Measurements from ENCODE around the gene SNTB2. TPM values are rescaled to one million over a fixed set of nuclear protein-coding genes. Genes with fewer than 3 reads are reported as not detected.
A peak's percentile ranks its signal among the peaks of the same experiment; 100 is the strongest.

The SNTB2 gene
- total and polyA plus RNA-seq, 2 of the 13 experiments (the other 11 are each of a cell fraction or from before 2014, with no cell fraction given), result 11.5 to 19.2 TPM

- TF ChIP-seq, protein P1, sequence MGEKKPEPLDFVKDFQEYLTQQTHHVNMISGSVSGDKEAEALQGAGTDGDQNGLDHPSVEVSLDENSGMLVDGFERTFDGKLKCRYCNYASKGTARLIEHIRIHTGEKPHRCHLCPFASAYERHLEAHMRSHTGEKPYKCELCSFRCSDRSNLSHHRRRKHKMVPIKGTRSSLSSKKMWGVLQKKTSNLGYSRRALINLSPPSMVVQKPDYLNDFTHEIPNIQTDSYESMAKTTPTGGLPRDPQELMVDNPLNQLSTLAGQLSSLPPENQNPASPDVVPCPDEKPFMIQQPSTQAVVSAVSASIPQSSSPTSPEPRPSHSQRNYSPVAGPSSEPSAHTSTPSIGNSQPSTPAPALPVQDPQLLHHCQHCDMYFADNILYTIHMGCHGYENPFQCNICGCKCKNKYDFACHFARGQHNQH (CRISPR knock-in tag; IDR thresholded peaks at IDR 0.05), result no peak
- TF ChIP-seq NCOA1 (CRISPR knock-in tag; IDR thresholded peaks at IDR 0.05), result no peak
- TF ChIP-seq HOXA5 (CRISPR knock-in tag; IDR thresholded peaks at IDR 0.05), result no peak
- TF ChIP-seq ZNF709 (CRISPR knock-in tag; IDR thresholded peaks at IDR 0.05), result no peak
Observed at GRCh38 chr16:69348222-69348621, 161.3 kb downstream of the SNTB2 start (continued).

- H3K36me3 ChIP-seq (replicated peaks in 1 of 2; ENCODE audit: control insufficient read depth in 1 of 2, insufficient read depth in 2 of 2, low read length in 2 of 2), result peaks cover 0 to 5% of the 10 kb centered on the region in 2 experiments; a peak in 2 of 5 replicates
- DNase-seq (ENCODE audit: low spot score) (no peak), FAIRE-seq (no peak), ATAC-seq (no peak)
- H3K27ac ChIP-seq (ENCODE audit: extremely low read length, insufficient read depth, low read length), result no peak overlapping the region
- POLR2A ChIA-PET, result interaction anchor here (1.9 to 4.1 kb wide), 3 partner anchors 10 to 35 kb away, joined by 5 to 22 read pairs (median 9); partner anchors contain the start of genes COG8, NIP7 and PDF
- WGBS (ENCODE audit: low lambda C conversion rate), result 95% methylated on average over 10 of the region's 10 CpGs
- intact Hi-C loops (cut with micrococcal nuclease; ENCODE audit: unreplicated experiment) (no loop called here), in situ Hi-C loops (cut with HindIII; ENCODE audit: extremely low pct_ligation_motif_present, low pct_unique_long_range_greater_than_20kb) (no loop called here)
- CTCF ChIA-PET (ENCODE audit: low intra/inter-chr PET ratio, low total read pairs), result no interaction called here
- H3K9me3 ChIP-seq (ENCODE audit: low read length), result no peaks in the 10 kb centered on the region
- peaks cover 24% of the 10 kb centered on the region for H3K4me1 ChIP-seq (ENCODE audit: insufficient read depth, low read length)
- no peak overlapping the region for H3K4me3 ChIP-seq (replicated peaks in 1 of 3; ENCODE audit: insufficient read depth in 1 of 3, low read depth in 2 of 3, low read length in 3 of 3)
- TF ChIP-seq ZNF318 (CRISPR knock-in tag; IDR thresholded peaks at IDR 0.05) (no peak), ZNF768 (CRISPR knock-in tag; IDR thresholded peaks at IDR 0.05) (0 out of 2 replicates have a peak, but pooled peaks have one; percentile 14), MIER2 (CRISPR knock-in tag; IDR thresholded peaks at IDR 0.05) (no peak), ZNF891 (CRISPR knock-in tag; IDR thresholded peaks at IDR 0.05) (0 out of 2 replicates have a peak, but pooled peaks have one; percentile 19), ZIK1 (CRISPR knock-in tag; IDR thresholded peaks at IDR 0.05; ENCODE audit: borderline replicate concordance, low read depth) (no peak), YEATS2 (CRISPR knock-in tag; IDR thresholded peaks at IDR 0.05; ENCODE audit: borderline replicate concordance) (no peak)
- no peak overlapping the region for H3K9ac ChIP-seq (ENCODE audit: insufficient read depth, low read depth, low read length)
- no peaks in the 10 kb centered on the region for H4K20me1 ChIP-seq (ENCODE audit: insufficient read depth, low read length)
- no peaks in the 10 kb centered on the region for H3K79me2 ChIP-seq (ENCODE audit: insufficient read depth, low read length)
- no TSS peak for BruUV-seq (replicated peaks)
- no peak overlapping the region for H3K4me2 ChIP-seq (ENCODE audit: low read depth, low read length)
- no peak overlapping the region for H2AFZ ChIP-seq (ENCODE audit: low read length)
- H3K27me3 ChIP-seq (ENCODE audit: control insufficient read depth in 1 of 2, insufficient read depth in 2 of 2, low read length in 2 of 2), result no peaks in the 10 kb centered on the region
Observed at GRCh38 chr16:69349536-69349935, 162.6 kb downstream of the SNTB2 start.
